K562 (cell line): ENCODE results near the gene ADAMTS10. TPM values are rescaled to one million over a fixed set of nuclear protein-coding genes. Genes with fewer than 3 reads are reported as not detected.

Source experiments
- ARID2 ChIP-seq: fragments of 450-650 bp; IDR thresholded peaks from 2 replicates; pipeline ENCODE4 v1.6.1; 2017; ENCODE audit warnings: antibody characterized with exemption, mild to moderate bottlenecking
- BCOR ChIP-seq: fragments of 450-650 bp; IDR thresholded peaks from 2 replicates; pipeline ENCODE4 v1.6.1; 2016
- CREBBP ChIP-seq: IDR thresholded peaks from one replicate; pipeline ENCODE4 v1.6.1; 2012; ENCODE audit warnings: low read depth, mild to moderate bottlenecking, control low read depth, inconsistent platforms, low read length
- ELK1 ChIP-seq: sonication (generic); formaldehyde crosslinking; IDR thresholded peaks from 2 replicates; pipeline ENCODE4 v1.8.1; 2022; ENCODE audit warnings: missing genetic modification reagents
- ETV6 ChIP-seq, 3 experiments: fragments of 150-350 bp in 1 of 3; sonication (generic) in 1 of 3; formaldehyde crosslinking in 1 of 3; IDR thresholded peaks; 2 replicates each; pipeline versions ENCODE4 v1.6.1 to v1.8.0; 2014 to 2022; ENCODE audit warnings: borderline replicate concordance in 2 of 3, low read depth in 2 of 3, antibody characterized with exemption in 1 of 3, low read length in 1 of 3, mild to moderate bottlenecking in 1 of 3, missing genetic modification reagents in 1 of 3
- GABPA ChIP-seq: fragments of 200-800 bp; sonication (Bioruptor generic); conservative IDR thresholded peaks from 2 replicates; pipeline ENCODE4 v1.6.1; 2016; ENCODE audit warnings: low read depth, missing genetic modification characterization, missing compliant biosample characterization
- HDAC2 ChIP-seq: fragments of 450-650 bp; IDR thresholded peaks from 2 replicates; pipeline ENCODE4 v1.6.1; 2016; ENCODE audit warnings: mild to moderate bottlenecking
- HNRNPH1 ChIP-seq: fragments of 200-400 bp; formaldehyde crosslinking; optimal IDR thresholded peaks from 2 replicates; pipeline ENCODE3; 2017; ENCODE audit warnings: low read depth, mild to moderate bottlenecking, low read length, moderate library complexity
- MTA3 ChIP-seq: fragments of 450-650 bp; formaldehyde crosslinking; IDR thresholded peaks from 2 replicates; pipeline ENCODE4 v1.6.1; 2017; ENCODE audit warnings: mild to moderate bottlenecking, borderline replicate concordance
- PTRF ChIP-seq: fragments of 450-650 bp; IDR thresholded peaks from 2 replicates; pipeline ENCODE4 v1.6.1; 2016; ENCODE audit warnings: mild to moderate bottlenecking, missing genetic modification characterization, missing compliant biosample characterization
- PYGO2 ChIP-seq: fragments of 450-650 bp; IDR thresholded peaks from 2 replicates; pipeline ENCODE4 v1.6.1; 2016; ENCODE audit warnings: mild to moderate bottlenecking, missing genetic modification characterization, moderate library complexity, missing compliant biosample characterization
- SPI1 ChIP-seq: IDR thresholded peaks from 2 replicates; pipeline ENCODE4 v1.6.1; 2011; ENCODE audit warnings: low read depth, low read length, control low read depth, borderline replicate concordance
- TSHZ1 ChIP-seq: fragments of 250-450 bp; sonication (Bioruptor Pico); IDR thresholded peaks from 2 replicates; pipeline ENCODE4 v1.4.0; 2020; ENCODE audit warnings: mild to moderate bottlenecking, moderate library complexity
- YY1 ChIP-seq, 3 experiments: IDR thresholded peaks; 2 replicates each; pipeline ENCODE4 v1.6.1; 2011; ENCODE audit warnings: low read length in 2 of 3, mild to moderate bottlenecking in 2 of 3, moderate library complexity in 2 of 3, borderline replicate concordance in 1 of 3, control low read depth in 1 of 3, low read depth in 1 of 3; ENCODE audit not compliant: insufficient read depth in 3 of 3, insufficient replicate concordance in 2 of 3, control insufficient read depth in 1 of 3, insufficient read length in 1 of 3; ENCODE audit errors: extremely low read depth in 1 of 3
- ZBTB9 ChIP-seq: fragments of 450-650 bp; formaldehyde crosslinking; IDR thresholded peaks from 2 replicates; pipeline ENCODE4 v1.4.0; 2020; ENCODE audit warnings: mild to moderate bottlenecking, moderate library complexity
- ZFX ChIP-seq: sonication (generic); formaldehyde crosslinking; IDR thresholded peaks from 2 replicates; pipeline ENCODE4 v1.8.0; 2022; ENCODE audit warnings: mild to moderate bottlenecking, missing genetic modification reagents, moderate library complexity
- ZNF121 ChIP-seq: sonication (generic); formaldehyde crosslinking; conservative IDR thresholded peaks from 2 replicates; pipeline ENCODE4 v1.8.0; 2022; ENCODE audit warnings: missing genetic modification reagents
- ZNF584 ChIP-seq: fragments of 200-800 bp; sonication (Bioruptor generic); IDR thresholded peaks from 2 replicates; pipeline ENCODE4 v1.6.1; 2016; ENCODE audit warnings: low read depth, mild to moderate bottlenecking, missing genetic modification characterization, missing compliant biosample characterization
- ZNF695 ChIP-seq: fragments of 450-650 bp; formaldehyde crosslinking; IDR thresholded peaks from 2 replicates; pipeline ENCODE4 v1.4.0; 2020; ENCODE audit warnings: mild to moderate bottlenecking, moderate library complexity
- polyA plus RNA-seq, 8 experiments: library from polyadenylated mRNA; depleted of rRNA in 4 of 8; stranded (reverse) in 5 of 8; unstranded in 3 of 8; fragments of >200 nt; fragmentation: Nextera tagmentation in 2 of 8; fragmentation: Illumina TruSeq in 1 of 8; extraction: Ambion mirVana in 2 of 8; extraction: Trizol in 1 of 8; gene quantifications; 2 replicates each; pipeline versions ENCODE4 v1.2.1 to v1.2.3, GENCODE V29; 2011 to 2014; ENCODE audit warnings: inconsistent platforms in 1 of 8, missing spikeins in 1 of 8
- total RNA-seq, 7 experiments: library from RNA; depleted of rRNA in 6 of 7; stranded (reverse); fragments of >200 nt in 6 of 7; fragmentation: Illumina TruSeq in 2 of 7; extraction: Trizol in 2 of 7; gene quantifications; 2 replicates each; pipeline versions ENCODE4 v1.2.1 to v1.2.3, GENCODE V29; 2011 to 2021; ENCODE audit warnings: low replicate concordance in 1 of 7

ADAMTS10 gene
- total and polyA plus RNA-seq, 9 of the 15 experiments (the other 6 are each of a cell fraction or from before 2014, with no cell fraction given), result 0.33 to 1.8 (median 0.57) TPM; not detected in 4

GRCh38 chr19:8654591-8655339 is 44.2 kb upstream of the ADAMTS10 start (continued):
- TF ChIP-seq PYGO2 (tag), result no peak
- TF ChIP-seq SPI1, result peak; percentile 73; the same call in 1 of the 2 replicates
- TF ChIP-seq GABPA, result peak; percentile 51
- peak; percentile 72 for TF ChIP-seq ARID2
- TF ChIP-seq ZNF121 (CRISPR knock-in tag), result no peak
- TF ChIP-seq ELK1 (CRISPR knock-in tag), result no peak
- 0 out of 2 replicates have a peak, but pooled peaks have one; percentile 63 for TF ChIP-seq HDAC2
- TF ChIP-seq ZNF695 (CRISPR knock-in tag), result no peak
- no peak for TF ChIP-seq CREBBP
- no peak for TF ChIP-seq TSHZ1
- TF ChIP-seq ZFX, result 0 out of 2 replicates have a peak, but pooled peaks have one; percentile 12
- TF ChIP-seq ZNF584 (CRISPR knock-in tag), result no peak
- TF ChIP-seq BCOR, result peak; percentile 91
- TF ChIP-seq ZBTB9 (CRISPR knock-in tag), result no peak
- TF ChIP-seq YY1 (IDR thresholded peaks at IDR 0.05; ENCODE audit: borderline replicate concordance in 1 of 3, control insufficient read depth in 1 of 3, extremely low read depth in 1 of 3, insufficient read depth in 3 of 3, insufficient read length in 1 of 3, insufficient replicate concordance in 2 of 3, low read depth in 1 of 3, low read length in 2 of 3), result no peak
- TF ChIP-seq HNRNPH1, result no peak
- no peak for TF ChIP-seq ETV6 (IDR thresholded peaks at IDR 0.05; ENCODE audit: borderline replicate concordance in 1 of 2, low read depth in 2 of 2, low read length in 1 of 2)
- no peak for TF ChIP-seq ETV6 (CRISPR knock-in tag; IDR thresholded peaks at IDR 0.05; ENCODE audit: borderline replicate concordance)
- no peak for TF ChIP-seq MTA3
- no peak for TF ChIP-seq PTRF (tag)
